BLaER1 treated with 17β-estradiol and CSF1 and Interleukin-3, amounts not matched to agents 10 nM and 100 nM (cell line): ENCODE measurements around the gene ZNF217.
"Not testable (repeated sequence)": the region's sequence is repeated elsewhere in the genome, so short reads cannot be mapped to it uniquely, and the experiment has no call there.

Experiments used
- H3K27ac ChIP-seq, 11 experiments: shearing (Covaris generic); formaldehyde crosslinking; 2 replicates each; pipeline ENCODE4 v1.8.1; 2022
- H3K27me3 ChIP-seq, 11 experiments: shearing (Covaris generic); formaldehyde crosslinking; 2 replicates each; pipeline ENCODE4 v1.8.1; 2022
- H3K36me3 ChIP-seq, 11 experiments: shearing (Covaris generic); formaldehyde crosslinking; 2 replicates each; pipeline ENCODE4 v1.8.1; 2022
- H3K4me1 ChIP-seq, 10 experiments: shearing (Covaris generic); formaldehyde crosslinking; 2 replicates each; pipeline ENCODE4 v1.8.1; 2022
- H3K4me2 ChIP-seq, 11 experiments: shearing (Covaris generic); formaldehyde crosslinking; 2 replicates each; pipeline ENCODE4 v1.8.1; 2022
- H3K4me3 ChIP-seq, 10 experiments: shearing (Covaris generic); formaldehyde crosslinking; 2 replicates each; pipeline ENCODE4 v1.8.1; 2022
- H3K9ac ChIP-seq, 11 experiments: shearing (Covaris generic); formaldehyde crosslinking; 2 replicates each; pipeline ENCODE4 v1.8.1; 2022
- H3K9me3 ChIP-seq, 11 experiments: shearing (Covaris generic); formaldehyde crosslinking; replicated peaks in 1 of 11; 2 replicates each; pipeline ENCODE4 v1.8.1; 2022
- H4K20me1 ChIP-seq, 11 experiments: shearing (Covaris generic); formaldehyde crosslinking; 2 replicates each; pipeline ENCODE4 v1.8.1; 2022
- Cebpa-rat ChIP-seq, 11 experiments: shearing (Covaris generic); IDR thresholded peaks; 2 replicates each; pipeline ENCODE4 v1.8.1; 2022

ZNF217 gene

GRCh38 chr20:53611449-53611894, 17.8 kb upstream of the ZNF217 start:
- Histone ChIP-seq H3K27ac (peak overlapping the region; percentile 13 to 99 (median 87); a peak in 19 of 22 replicates), H3K9ac (peak overlapping the region; percentile 28 to 83 (median 65); a peak in 20 of 22 replicates), H3K4me3 (peak overlapping the region in 7 of 10 experiments; percentile 11 to 45 (median 38); a peak in 10 of 20 replicates), H3K36me3 (peaks cover 0 to 7% (median 0%) of the 10 kb centered on the region in 11 experiments; a peak in 1 of 22 replicates), H3K9me3 (peaks cover 0 to 13% (median 7%) of the 10 kb centered on the region in 11 experiments; a peak in 11 of 22 replicates), H4K20me1 (no peaks in the 10 kb centered on the region), H3K4me1 (peaks cover 34 to 81% (median 60%) of the 10 kb centered on the region in 10 experiments), H3K27me3 (no peaks in the 10 kb centered on the region), H3K4me2 (peak overlapping the region; percentile 59 to 98 (median 79))
- TF ChIP-seq Cebpa-rat (IDR thresholded peaks at IDR 0.05), result no peak

- H4K20me1 ChIP-seq, result no peaks in the 10 kb centered on the region
- peaks cover 0 to 7% (median 0%) of the 10 kb centered on the region in 11 experiments; a peak in 1 of 22 replicates for H3K36me3 ChIP-seq
- H3K27ac ChIP-seq, result peak overlapping the region; percentile 80 to 99 (median 91)
- H3K4me1 ChIP-seq, result peaks cover 34 to 84% (median 58%) of the 10 kb centered on the region in 10 experiments
- H3K27me3 ChIP-seq, result no peaks in the 10 kb centered on the region
- peak overlapping the region; percentile 70 to 93 (median 80) for H3K9ac ChIP-seq
- peak overlapping the region; percentile 32 to 60 (median 47) for H3K4me3 ChIP-seq
- peaks cover 0 to 13% (median 7%) of the 10 kb centered on the region in 11 experiments; a peak in 11 of 22 replicates for H3K9me3 ChIP-seq
- peak overlapping the region; percentile 72 to 98 (median 82) for H3K4me2 ChIP-seq
- no peak for TF ChIP-seq Cebpa-rat (IDR thresholded peaks at IDR 0.05)
These were observed 16.1 kb upstream of the ZNF217 start for GRCh38 chr20:53609491-53610445.

GRCh38 chr20:53608456-53609452, 15.1 kb upstream of the ZNF217 start:
- Histone ChIP-seq H3K9me3 (peaks cover 0 to 13% (median 7%) of the 10 kb centered on the region in 11 experiments; a peak in 11 of 22 replicates), H3K9ac (peak overlapping the region; percentile 70 to 93 (median 80)), H3K36me3 (peaks cover 0 to 7% (median 0%) of the 10 kb centered on the region in 11 experiments; a peak in 1 of 22 replicates), H3K27ac (peak overlapping the region; percentile 80 to 99 (median 91)), H3K4me3 (peak overlapping the region; percentile 32 to 60 (median 47); a peak in 19 of 20 replicates), H4K20me1 (no peaks in the 10 kb centered on the region), H3K4me1 (peaks cover 34 to 73% (median 53%) of the 10 kb centered on the region in 10 experiments), H3K4me2 (peak overlapping the region; percentile 72 to 98 (median 82)), H3K27me3 (no peaks in the 10 kb centered on the region)
- no peak for TF ChIP-seq Cebpa-rat (IDR thresholded peaks at IDR 0.05)

- no peak for TF ChIP-seq Cebpa-rat (IDR thresholded peaks at IDR 0.05)
- Histone ChIP-seq H3K36me3 (peaks cover 0 to 7% (median 0%) of the 10 kb centered on the region in 11 experiments; a peak in 1 of 22 replicates), H3K9me3 (peaks cover 0 to 13% (median 7%) of the 10 kb centered on the region in 11 experiments; a peak in 11 of 22 replicates), H3K9ac (peak overlapping the region in 7 of 11 experiments; percentile 71 to 93 (median 82); a peak in 11 of 22 replicates), H3K27me3 (no peaks in the 10 kb centered on the region), H3K4me2 (peak overlapping the region; percentile 72 to 98 (median 82); a peak in 21 of 22 replicates), H3K4me1 (peaks cover 34 to 67% (median 46%) of the 10 kb centered on the region in 10 experiments), H4K20me1 (no peaks in the 10 kb centered on the region), H3K27ac (peak overlapping the region; percentile 80 to 99 (median 91); a peak in 21 of 22 replicates), H3K4me3 (peak overlapping the region in 6 of 10 experiments; percentile 17 to 60 (median 46); a peak in 4 of 20 replicates)
These were observed 14.4 kb upstream of the ZNF217 start for GRCh38 chr20:53608071-53608455.

- Histone ChIP-seq H3K4me3 (no peak overlapping the region), H3K36me3 (peaks cover 0 to 7% (median 0%) of the 10 kb centered on the region in 11 experiments; a peak in 1 of 22 replicates), H3K4me1 (peaks cover 29 to 52% (median 33%) of the 10 kb centered on the region in 10 experiments), H3K27ac (peak overlapping the region in 4 of 11 experiments; percentile 7 to 45 (median 16); a peak in 3 of 22 replicates), H3K27me3 (no peaks in the 10 kb centered on the region), H4K20me1 (no peaks in the 10 kb centered on the region), H3K9ac (no peak overlapping the region), H3K4me2 (peak overlapping the region in 3 of 11 experiments; percentile 21 to 25 (median 25); a peak in 4 of 22 replicates), H3K9me3 (peaks cover 0 to 13% (median 7%) of the 10 kb centered on the region in 11 experiments; a peak in 11 of 22 replicates)
- TF ChIP-seq Cebpa-rat (IDR thresholded peaks at IDR 0.05), result no peak
These were observed 12.8 kb upstream of the ZNF217 start for GRCh38 chr20:53606364-53606985.

- not testable (repeated sequence) for H3K27me3 ChIP-seq
These were observed 11.8 kb upstream of the ZNF217 start for GRCh38 chr20:53605401-53605800.

GRCh38 chr20:53604846-53605245, 11.2 kb upstream of the ZNF217 start:
- not testable (repeated sequence) for H4K20me1 ChIP-seq, H3K4me2 ChIP-seq, H3K4me3 ChIP-seq, H3K27ac ChIP-seq, H3K27me3 ChIP-seq, H3K9ac ChIP-seq, H3K36me3 ChIP-seq
- H3K4me1 ChIP-seq, result peaks cover 16 to 48% (median 22%) of the 10 kb centered on the region in 10 experiments
- H3K9me3 ChIP-seq, result peaks cover 0 to 13% (median 7%) of the 10 kb centered on the region in 11 experiments; a peak in 11 of 22 replicates

More at GRCh38 chr20:53605401-53605800, 11.8 kb upstream of the ZNF217 start:
- H3K9me3 ChIP-seq, result peaks cover 0 to 13% (median 7%) of the 10 kb centered on the region in 11 experiments; a peak in 11 of 22 replicates
- not testable (repeated sequence) for H3K27ac ChIP-seq, H3K36me3 ChIP-seq, H3K4me2 ChIP-seq, H4K20me1 ChIP-seq, H3K4me3 ChIP-seq, H3K9ac ChIP-seq
- H3K4me1 ChIP-seq, result peaks cover 21 to 52% (median 27%) of the 10 kb centered on the region in 10 experiments
